G401 (cell line): ENCODE measurements around the gene ACCS. TPM values are rescaled to one million over a fixed set of nuclear protein-coding genes. Genes with fewer than 3 reads are reported as not detected.

Source experiments
- DNase-seq: peaks from one replicate; pipeline ENCODE4 v3.0.0-alpha.2; 2015; ENCODE audit warnings: low spot score
- in situ Hi-C: cut with HindIII; loops from 2 replicates; pipeline ENCODE4 v1.10.0; 2016; ENCODE audit warnings: low sequenced_read_pairs, mixed read lengths
- total RNA-seq: library from RNA; depleted of rRNA; stranded (reverse); fragments of >200 nt; shearing (Covaris generic); gene quantifications from 2 replicates; pipeline ENCODE4 v1.2.3, GENCODE V29; 2014; rRNA removed

ACCS gene, protein sequence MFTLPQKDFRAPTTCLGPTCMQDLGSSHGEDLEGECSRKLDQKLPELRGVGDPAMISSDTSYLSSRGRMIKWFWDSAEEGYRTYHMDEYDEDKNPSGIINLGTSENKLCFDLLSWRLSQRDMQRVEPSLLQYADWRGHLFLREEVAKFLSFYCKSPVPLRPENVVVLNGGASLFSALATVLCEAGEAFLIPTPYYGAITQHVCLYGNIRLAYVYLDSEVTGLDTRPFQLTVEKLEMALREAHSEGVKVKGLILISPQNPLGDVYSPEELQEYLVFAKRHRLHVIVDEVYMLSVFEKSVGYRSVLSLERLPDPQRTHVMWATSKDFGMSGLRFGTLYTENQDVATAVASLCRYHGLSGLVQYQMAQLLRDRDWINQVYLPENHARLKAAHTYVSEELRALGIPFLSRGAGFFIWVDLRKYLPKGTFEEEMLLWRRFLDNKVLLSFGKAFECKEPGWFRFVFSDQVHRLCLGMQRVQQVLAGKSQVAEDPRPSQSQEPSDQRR
- not detected in 2 replicates for total RNA-seq

DNA sequence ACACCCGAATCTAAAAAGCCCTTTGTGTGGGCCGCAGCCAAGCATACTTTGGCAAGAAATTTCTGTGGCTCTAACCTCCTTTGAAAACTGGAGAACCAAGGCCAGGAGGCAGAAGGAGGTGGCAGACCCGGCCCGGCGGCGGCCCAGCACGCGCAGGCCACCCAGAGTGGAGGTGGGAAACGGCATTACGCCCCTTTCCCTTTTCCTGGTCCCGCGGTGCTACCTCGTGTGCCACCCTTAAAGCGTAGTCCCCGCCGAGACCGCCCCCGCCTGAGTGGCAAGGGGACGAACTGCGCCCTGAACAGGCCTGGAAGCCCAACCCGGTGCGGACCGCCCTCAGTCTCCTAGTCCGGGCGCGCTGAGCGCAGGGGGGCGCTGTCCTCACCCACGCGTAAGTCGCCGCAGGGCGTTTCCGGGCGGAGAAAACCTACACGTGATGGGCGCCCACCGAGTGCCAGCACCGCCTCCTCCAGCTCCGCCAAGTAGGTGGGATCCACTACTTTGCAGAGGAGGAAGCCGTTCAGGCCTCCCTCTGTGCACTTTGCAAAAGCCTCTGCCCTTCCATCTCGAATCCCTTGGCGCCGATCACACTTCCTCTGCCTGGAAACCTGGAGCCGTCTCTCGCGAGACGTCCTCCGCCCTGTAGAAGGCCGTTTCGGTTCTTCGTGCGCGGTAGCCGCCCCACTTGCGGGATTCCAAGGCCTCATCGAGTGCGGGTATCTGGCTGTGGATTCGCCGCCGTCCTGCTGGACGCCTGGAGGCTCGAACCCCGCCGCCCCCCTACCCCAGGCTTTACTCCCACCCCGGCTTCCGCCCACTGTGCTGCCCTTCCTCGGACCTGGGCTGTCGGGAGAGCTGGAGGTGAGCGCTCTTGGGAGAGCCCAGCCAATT lies at the start of gene ACCS:
TSS of gene ACCS (plus strand) at position 430 of the 891 bp plus-strand sequence. CDS start 1,358 bp downstream, outside the sequence.
- in situ Hi-C loops: no loop called here

DNA sequence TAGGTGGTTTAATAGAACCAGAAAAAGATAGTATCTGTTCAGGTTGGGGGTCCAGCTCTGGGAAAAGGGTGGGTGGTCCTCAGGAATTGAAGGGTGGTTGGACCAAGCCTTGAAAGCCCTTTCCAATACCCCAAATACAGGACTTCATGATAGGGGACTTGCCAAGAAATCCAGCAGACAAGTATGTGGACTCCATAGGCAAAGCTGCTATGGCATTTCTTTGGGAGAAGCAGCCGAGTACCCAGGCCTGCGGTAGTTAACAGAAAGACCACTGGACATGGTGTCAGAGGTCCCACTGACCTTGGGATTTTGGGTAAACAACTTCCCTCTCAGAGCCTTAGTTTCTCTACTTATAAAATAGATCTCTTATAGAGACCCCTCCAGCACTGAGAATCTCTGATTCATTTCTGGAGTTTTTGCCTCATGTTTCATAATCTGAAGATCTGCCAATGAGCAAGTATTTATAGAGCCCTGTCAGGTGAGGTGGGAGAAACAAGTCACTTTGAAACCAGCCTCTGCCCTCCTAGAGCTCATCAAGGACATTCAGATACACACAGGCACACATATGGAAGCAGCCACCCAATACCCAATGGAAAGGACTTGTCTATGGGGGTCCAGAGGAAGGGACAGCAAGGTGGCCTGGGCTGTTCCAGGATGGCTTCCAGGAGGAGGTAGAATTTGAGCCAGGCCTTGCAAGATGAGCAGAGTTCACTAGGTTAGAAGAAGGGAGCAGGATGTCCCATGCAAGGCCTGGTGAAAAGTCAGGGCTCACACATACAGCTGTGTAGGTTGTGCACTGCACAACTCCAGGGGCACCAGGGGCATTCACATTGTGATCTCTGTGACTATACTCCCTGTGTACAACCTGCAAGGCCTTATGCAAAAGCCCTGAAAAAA lies 49.3 kb upstream of the ACCS start:
- in situ Hi-C loops: no loop called here

More for the DNA sequence above, at the start of gene ACCS:
- peak; percentile 85 for DNase-seq

DNA sequence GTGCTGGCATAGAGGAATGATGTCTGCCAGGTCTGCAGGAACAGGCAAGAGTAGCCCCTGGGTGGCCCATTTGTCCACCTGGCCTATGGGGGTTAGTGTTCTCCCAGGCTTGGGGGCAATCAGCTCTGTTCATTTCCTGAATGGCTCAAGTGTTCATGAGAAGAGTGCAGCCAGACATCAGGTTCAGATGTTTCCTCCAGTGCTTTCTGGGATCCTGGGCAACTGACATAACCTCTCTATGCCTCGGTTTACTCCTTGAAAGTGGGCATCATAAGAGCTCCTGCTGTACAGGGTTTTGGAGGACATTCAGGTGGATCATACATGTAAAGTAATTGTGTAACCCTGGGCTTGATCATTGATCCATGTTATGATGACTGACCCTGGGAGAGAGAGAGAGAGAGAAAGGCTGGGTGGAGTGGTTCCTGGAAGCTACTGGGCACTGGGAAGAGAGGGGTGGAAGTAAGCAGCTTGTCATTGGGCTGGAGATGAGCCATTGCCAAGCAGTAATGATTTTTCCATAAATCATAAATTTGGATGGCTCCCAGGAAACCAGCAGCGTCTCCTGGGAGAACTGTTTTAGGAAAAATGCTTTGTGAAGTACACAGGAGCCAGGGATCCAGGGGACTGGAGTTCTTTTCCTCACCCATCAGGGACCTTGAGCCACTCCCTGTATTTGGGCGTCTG lies 48.5 kb upstream of the ACCS start:
- in situ Hi-C loops: no loop called here
- no peak for DNase-seq

More for the DNA sequence above, 49.3 kb upstream of the ACCS start:
- no peak for DNase-seq

DNA sequence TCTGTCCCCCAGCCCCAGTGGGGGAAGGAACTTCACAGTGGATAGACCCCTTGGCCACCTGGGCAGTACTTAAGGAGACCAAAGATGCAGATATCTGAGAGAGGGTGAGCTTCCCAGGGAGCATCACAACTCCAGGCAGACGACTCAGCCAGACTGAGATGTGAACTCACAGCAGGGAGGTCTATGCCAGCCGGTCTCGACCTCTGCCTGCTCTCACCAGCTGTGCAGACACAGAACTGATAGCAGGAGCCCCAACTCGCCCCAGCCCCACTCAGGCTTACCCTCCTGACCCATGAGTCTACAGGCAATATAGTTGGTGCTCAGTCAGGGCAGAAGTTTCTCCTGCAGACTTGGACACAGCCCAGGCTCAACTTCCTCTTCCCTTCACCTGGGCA lies 47.9 kb upstream of the ACCS start:
- DNase-seq: no peak
- in situ Hi-C loops: no loop called here

DNA sequence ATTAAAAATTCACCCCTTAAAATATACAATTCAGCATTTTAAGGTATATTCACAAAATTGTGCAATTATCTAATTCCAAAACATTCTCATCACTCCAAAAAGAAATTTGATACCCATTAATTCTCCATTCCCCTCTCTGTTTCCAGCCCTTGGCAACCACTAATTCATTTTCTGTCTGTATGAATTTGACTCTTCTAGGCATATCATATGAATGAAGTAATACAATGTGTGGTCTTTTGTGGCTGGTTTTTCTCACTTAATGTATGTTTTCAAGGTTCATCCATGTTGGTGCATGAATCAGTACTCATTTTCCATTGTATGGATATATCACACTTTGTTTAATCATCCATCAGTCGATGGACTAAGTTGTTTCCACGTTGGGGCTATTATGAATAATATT lies 47.2 kb upstream of the ACCS start:
- no peak for DNase-seq
- in situ Hi-C loops: no loop called here

DNA sequence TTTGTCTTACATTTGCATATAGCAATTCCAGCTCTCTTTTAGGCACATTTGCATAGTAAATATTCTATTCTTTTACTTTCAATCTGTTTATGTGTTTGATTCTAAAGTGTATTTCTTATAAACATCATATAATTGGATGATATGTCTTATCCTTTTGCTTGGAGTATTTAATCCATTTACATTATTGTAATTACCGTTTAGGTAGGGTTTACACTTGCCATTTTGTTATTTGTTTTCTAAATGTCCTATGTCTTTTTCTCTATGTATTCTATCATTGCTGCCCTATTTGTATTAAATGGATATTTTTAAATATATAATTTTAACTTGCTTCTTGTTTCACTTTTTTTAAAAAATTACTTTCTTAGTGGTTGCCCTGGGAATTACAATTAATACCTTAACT lies 41.1 kb upstream of the ACCS start:
- in situ Hi-C loops: no loop called here
- no peak for DNase-seq

DNA sequence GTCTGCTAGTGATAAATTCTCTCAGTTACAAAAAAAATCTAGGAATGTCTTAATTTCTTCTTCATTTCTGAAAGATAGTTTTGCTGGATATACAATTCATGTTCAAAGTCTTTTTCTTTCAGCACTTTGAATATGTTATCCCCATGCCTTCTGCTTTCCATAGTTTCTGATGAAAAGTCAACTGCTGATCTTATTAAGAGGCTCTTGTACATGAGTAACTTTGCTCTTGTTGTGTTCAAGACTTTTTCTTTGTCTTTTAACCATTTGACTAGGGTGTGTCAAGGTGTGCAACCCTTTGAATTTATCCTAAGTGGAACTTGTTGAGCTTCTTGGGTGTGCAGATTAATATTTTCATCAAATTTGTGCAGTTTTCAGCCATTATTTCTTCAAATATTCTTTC lies 40.3 kb upstream of the ACCS start:
- in situ Hi-C loops: no loop called here
- DNase-seq: no peak

DNA sequence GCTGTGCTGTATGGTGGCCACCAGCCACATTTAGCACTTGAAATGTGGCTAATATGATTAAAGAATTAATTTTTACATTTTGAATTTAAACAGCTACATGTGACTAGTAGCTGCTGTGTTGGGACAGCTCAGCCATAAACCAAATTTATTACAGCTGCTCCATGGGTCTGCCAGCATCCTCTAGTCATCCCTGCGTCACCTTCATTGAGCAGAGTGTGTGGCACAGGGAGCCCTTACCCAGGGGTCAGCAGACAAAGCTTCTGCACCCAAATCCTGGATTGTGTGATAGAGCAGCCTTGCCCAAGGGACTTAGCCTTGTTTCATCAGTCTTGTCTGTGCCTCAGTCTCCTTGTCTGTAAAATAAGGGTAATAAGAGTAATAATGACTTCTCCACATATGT lies 37.7 kb upstream of the ACCS start:
- in situ Hi-C loops: no loop called here
- DNase-seq: no peak

DNA sequence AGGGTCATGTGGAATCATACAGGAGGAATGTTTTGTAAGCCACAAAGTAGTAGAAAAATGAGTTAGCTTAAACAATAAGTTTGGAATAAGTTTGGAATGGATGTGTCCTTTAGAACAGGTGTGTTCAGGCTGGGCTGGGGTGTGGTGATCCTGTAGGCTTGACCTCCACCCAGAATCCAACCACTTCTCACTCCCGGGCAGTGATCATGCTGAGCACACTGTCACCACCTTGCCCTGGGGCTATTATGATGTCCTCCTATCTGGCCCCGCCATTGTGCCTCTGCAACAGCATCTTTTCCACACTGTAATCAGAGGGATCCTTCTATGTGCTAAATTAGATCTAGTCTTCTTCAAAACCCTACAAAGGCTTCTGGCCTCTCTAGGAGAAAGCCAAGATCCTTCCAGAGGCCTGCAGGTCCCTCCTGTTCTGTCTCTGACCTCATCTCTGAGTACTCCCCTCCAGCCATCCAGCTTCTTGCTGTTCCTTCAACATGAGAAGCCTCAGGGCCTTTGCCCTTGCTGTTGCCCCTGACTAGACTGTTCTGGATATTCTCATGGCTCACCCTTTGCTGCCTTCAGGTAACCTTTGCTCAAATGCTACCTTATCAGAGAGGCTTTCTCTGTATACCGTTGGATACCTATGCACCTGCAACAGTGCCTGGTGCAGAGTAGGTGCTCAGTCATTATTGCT lies 37.1 kb upstream of the ACCS start:
- in situ Hi-C loops: no loop called here

DNA sequence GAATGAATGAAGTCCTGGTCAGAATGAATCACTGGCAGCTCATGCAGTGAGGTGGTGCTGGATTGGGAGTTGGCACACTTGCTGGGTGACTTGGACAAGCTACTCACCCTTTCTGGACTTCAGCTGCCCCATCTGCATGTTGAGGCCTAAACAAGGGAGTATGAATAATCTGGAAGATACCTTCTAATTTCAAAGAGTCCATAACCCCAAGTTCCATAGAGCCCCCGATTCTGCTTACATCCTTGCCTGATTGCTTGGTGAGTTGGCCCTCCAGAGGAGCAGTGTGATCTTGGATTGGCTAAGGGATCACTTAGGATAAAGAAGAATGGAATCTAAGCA lies 36.6 kb upstream of the ACCS start:
- DNase-seq: no peak
- in situ Hi-C loops: no loop called here

More for the DNA sequence above, 37.1 kb upstream of the ACCS start:
- DNase-seq: no peak

DNA sequence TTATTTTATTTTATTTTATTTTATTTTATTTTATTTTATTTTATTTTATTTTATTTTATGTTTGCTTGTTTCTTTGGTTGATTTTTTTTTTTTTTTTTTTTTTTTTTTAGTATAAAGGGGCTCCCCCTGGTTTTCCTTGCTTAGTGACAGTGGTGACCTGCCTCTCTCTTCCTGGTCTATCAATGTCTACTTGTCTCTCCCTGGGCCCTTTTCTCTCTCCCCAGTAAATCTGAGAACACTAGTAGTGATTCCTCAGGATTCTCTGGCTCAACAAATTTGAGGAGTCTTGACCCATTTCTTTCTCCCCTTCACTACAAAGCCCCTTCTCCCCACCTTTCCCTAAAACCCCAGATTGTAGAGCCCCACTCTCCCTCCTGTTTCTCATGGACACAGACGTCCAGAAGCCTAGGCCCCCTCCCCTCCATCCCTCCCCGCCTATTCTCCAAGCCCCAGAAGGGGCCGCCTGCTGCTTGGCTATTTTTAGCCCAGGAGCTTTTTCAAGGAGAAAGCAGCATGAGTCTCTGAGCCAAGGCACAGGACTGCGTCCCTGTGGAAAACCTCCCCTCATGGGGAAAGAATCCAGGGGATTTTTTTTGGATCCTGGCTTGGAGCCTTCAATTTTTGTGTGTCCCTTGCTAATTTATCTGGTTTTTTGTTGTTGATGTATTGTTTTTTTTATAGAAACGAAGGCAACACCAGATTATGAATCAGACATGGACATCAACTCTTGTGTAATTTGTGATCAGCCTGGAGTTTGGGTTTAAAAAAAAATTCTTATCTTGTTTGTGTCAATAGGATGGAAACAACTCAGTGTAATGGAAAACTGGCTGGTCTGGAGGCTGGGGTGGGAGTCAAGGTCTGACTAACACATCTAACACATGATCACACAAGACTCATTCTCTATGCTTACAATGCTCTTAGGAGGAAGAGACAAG lies 35.8 kb upstream of the ACCS start:
- in situ Hi-C loops: no loop called here

DNA sequence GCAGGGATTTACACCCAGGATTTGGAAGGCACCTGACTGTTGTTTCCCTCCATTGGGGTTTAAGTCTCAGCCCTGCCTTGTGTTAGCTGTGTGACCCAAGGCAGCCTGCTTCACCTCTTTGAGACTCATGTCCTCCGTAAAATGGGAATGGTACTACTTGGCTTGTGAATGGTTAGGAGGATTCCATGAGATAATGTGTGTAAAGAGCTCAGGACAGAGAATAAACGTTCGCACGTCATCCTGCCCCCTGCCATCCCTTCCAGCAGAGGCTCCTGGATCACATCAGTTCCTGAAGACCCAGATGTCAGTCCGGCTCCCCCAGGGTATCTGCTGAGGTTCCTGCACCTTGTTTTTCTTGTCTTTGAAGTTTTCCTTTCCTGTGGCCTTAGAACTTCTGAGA lies 35.1 kb upstream of the ACCS start:
- in situ Hi-C loops: no loop called here
- DNase-seq: no peak

More for the DNA sequence above, 35.8 kb upstream of the ACCS start:
- DNase-seq: no peak

DNA sequence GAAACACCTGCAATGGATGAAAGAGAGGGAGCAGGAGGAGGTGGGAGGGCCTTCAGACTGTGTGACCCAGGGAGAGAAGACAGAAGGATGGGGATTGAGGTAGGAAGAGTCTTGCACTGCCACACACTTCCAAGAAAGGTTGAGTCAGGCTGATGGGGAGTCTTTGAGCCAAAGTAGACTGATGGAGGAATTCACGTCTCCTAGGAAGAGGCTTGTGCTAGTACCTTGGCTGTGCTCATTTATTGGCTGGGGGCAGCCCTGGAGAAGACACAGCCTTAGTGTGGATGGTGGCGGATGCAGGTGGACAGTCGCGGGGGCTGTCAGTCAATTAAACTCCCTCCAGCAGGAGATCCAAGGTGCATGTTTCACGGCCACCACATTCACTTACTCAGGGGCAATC lies 34.5 kb upstream of the ACCS start:
- in situ Hi-C loops: no loop called here

DNA sequence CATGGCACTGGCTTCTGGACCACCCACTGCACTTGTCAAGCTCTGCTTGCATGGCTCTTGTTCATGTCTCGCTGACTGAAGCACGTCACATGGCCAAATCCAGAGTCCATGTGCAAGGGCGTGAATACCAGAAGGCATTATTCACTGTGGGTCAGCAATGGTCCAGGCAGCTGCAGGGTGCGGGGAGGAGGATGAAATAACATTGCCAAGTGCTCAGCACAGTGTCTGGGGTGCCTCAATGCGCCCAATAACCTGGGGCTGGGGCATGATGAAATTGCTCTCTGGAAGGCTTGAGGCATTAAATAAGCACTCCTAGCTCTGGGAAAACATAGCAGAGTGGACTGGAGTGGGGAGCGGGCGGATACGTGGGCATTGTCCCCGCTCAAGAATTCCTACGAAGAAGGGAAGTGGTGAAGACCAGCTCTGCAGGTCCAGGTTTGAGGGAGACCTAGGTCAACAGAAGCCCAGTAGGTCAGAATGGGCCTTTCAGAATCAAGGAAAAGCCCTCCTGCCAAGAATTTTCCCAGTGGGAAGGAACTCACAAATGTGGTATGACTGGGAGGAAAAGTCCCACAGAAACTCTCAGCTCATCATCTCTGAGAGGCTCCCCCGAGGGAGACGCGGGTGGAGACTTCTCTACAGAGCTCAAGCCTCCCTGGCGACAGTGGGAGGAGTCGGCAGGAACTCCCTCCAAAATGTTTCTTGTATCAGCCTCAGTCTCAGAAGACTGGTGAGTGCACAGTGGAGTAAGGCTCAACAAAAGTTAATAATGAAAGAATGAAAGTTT lies 33.6 kb upstream of the ACCS start:
- in situ Hi-C loops: no loop called here
- no peak for DNase-seq

More for the DNA sequence above, 34.5 kb upstream of the ACCS start:
- DNase-seq: no peak

DNA sequence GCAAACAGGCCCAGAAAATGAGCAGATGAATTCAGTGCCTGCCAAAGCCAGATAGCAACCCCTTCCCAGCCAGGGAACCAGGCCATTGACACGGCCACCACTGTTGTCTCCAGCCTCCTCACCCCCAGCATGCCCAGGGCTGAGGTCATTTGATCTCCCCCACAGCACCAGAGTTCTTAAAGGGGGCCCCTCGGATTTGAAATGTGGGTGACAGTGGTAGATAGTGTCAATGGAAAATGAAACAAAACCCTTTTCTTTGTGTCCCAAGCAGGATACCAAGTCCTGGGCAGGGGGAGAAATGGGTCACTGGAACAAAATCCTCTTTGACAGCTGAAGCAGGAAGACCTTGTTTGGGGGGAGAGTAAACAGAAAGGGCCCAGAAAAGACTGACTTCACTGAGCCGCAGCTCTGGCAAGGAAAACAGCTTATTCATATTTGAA lies 32.6 kb upstream of the ACCS start:
- peak; percentile 20 for DNase-seq
- in situ Hi-C loops: no loop called here

DNA sequence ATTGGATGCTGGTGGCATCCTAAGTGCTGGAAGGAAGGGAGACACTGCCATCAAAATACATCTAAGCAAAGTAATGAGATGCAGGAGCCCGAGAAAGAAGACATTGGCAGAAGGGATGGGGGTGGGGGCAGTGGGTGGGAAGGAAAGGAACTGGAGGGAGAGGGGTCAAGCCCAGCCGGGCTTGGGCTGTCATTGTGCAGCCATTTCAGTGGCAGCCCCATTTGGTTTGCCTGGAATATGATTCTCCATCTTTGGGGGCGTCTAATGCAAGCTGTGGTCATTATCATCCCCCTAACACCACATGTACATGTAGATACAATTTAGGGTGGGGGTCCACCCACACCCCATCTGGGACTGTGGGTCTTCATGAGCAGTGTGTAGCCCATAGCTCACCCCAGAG lies 32.2 kb upstream of the ACCS start:
- in situ Hi-C loops: no loop called here
- no peak for DNase-seq
